ENCODE data around the gene PLCH1.

GRCh38 chr3:155560594-155560993 lies 184.3 kb downstream of the PLCH1 start:
- TF ChIP-seq CTCF (IDR thresholded peaks at IDR 0.05; ENCODE audit: low read depth, low read length, missing input control) (no peak), GABPA (IDR thresholded peaks at IDR 0.05 in 1 of 2, conservative IDR thresholded peaks at IDR 0.05 in 1 of 2) (no peak), YY1 (IDR thresholded peaks at IDR 0.05) (no peak), TAF1 (conservative IDR thresholded peaks at IDR 0.05) (no peak), EGR1 (IDR thresholded peaks at IDR 0.05; ENCODE audit: low read depth in 2 of 2) (no peak), JUND (IDR thresholded peaks at IDR 0.05) (no peak), RAD21 (IDR thresholded peaks at IDR 0.05) (no peak)
- TF ChIP-seq, protein P1, sequence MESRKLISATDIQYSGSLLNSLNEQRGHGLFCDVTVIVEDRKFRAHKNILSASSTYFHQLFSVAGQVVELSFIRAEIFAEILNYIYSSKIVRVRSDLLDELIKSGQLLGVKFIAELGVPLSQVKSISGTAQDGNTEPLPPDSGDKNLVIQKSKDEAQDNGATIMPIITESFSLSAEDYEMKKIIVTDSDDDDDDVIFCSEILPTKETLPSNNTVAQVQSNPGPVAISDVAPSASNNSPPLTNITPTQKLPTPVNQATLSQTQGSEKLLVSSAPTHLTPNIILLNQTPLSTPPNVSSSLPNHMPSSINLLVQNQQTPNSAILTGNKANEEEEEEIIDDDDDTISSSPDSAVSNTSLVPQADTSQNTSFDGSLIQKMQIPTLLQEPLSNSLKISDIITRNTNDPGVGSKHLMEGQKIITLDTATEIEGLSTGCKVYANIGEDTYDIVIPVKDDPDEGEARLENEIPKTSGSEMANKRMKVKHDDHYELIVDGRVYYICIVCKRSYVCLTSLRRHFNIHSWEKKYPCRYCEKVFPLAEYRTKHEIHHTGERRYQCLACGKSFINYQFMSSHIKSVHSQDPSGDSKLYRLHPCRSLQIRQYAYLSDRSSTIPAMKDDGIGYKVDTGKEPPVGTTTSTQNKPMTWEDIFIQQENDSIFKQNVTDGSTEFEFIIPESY (IDR thresholded peaks at IDR 0.05) = no peak
- TF ChIP-seq, protein P2, sequence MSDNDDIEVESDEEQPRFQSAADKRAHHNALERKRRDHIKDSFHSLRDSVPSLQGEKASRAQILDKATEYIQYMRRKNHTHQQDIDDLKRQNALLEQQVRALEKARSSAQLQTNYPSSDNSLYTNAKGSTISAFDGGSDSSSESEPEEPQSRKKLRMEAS (IDR thresholded peaks at IDR 0.05) = no peak
- TF ChIP-seq, protein P3, sequence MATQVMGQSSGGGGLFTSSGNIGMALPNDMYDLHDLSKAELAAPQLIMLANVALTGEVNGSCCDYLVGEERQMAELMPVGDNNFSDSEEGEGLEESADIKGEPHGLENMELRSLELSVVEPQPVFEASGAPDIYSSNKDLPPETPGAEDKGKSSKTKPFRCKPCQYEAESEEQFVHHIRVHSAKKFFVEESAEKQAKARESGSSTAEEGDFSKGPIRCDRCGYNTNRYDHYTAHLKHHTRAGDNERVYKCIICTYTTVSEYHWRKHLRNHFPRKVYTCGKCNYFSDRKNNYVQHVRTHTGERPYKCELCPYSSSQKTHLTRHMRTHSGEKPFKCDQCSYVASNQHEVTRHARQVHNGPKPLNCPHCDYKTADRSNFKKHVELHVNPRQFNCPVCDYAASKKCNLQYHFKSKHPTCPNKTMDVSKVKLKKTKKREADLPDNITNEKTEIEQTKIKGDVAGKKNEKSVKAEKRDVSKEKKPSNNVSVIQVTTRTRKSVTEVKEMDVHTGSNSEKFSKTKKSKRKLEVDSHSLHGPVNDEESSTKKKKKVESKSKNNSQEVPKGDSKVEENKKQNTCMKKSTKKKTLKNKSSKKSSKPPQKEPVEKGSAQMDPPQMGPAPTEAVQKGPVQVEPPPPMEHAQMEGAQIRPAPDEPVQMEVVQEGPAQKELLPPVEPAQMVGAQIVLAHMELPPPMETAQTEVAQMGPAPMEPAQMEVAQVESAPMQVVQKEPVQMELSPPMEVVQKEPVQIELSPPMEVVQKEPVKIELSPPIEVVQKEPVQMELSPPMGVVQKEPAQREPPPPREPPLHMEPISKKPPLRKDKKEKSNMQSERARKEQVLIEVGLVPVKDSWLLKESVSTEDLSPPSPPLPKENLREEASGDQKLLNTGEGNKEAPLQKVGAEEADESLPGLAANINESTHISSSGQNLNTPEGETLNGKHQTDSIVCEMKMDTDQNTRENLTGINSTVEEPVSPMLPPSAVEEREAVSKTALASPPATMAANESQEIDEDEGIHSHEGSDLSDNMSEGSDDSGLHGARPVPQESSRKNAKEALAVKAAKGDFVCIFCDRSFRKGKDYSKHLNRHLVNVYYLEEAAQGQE (IDR thresholded peaks at IDR 0.05) = no peak
